Neural progenitor cell (in vitro differentiated cells): ENCODE data around the gene CHST10. TPM values are rescaled to one million over a fixed set of nuclear protein-coding genes. Genes with fewer than 3 reads are reported as not detected.

ENCODE experiments used
- DNase-seq: peaks from one replicate; pipeline ENCODE4 v3.0.0-alpha.2; 2016; ENCODE audit warnings: low spot score
- H2AFZ ChIP-seq: fragments of 200-600 bp; sonication (generic); replicated peaks from 2 replicates; pipeline ENCODE4 v1.6.1; 2016; ENCODE audit warnings: antibody characterized with exemption
- H3F3A ChIP-seq: fragments of 200-600 bp; sonication (generic); 2 replicates; pipeline ENCODE4 v1.6.1; 2016; ENCODE audit warnings: antibody characterized with exemption, low read depth
- H3K27ac ChIP-seq: fragments of 200-600 bp; sonication (generic); 2 replicates; pipeline ENCODE4 v1.5.1; 2016; ENCODE audit warnings: mild to moderate bottlenecking
- H3K27me3 ChIP-seq: fragments of 200-600 bp; sonication (generic); 2 replicates; pipeline ENCODE4 v1.6.1; 2016; ENCODE audit warnings: mild to moderate bottlenecking, moderate library complexity
- H3K36me3 ChIP-seq: fragments of 200-600 bp; sonication (generic); 2 replicates; pipeline ENCODE4 v1.5.1; 2016
- H3K4me1 ChIP-seq: fragments of 200-600 bp; sonication (generic); 2 replicates; pipeline ENCODE4 v1.6.1; 2016; ENCODE audit warnings: mixed run types
- H3K4me2 ChIP-seq: fragments of 200-600 bp; sonication (generic); 2 replicates; pipeline ENCODE4 v1.6.1; 2016
- H3K4me3 ChIP-seq: fragments of 200-600 bp; sonication (generic); 2 replicates; pipeline ENCODE4 v1.5.1; 2016
- H3K79me2 ChIP-seq: fragments of 200-600 bp; sonication (generic); 2 replicates; pipeline ENCODE4 v1.6.1; 2016; ENCODE audit warnings: low read depth
- H3K9ac ChIP-seq: fragments of 200-600 bp; sonication (generic); 2 replicates; pipeline ENCODE4 v1.6.1; 2016
- H3K9me3 ChIP-seq: fragments of 200-600 bp; sonication (generic); 2 replicates; pipeline ENCODE4 v1.5.1; 2016; ENCODE audit warnings: low read depth
- H4K20me1 ChIP-seq: fragments of 200-600 bp; sonication (generic); 2 replicates; pipeline ENCODE4 v1.6.1; 2016; ENCODE audit warnings: low read depth
- H3K27ac Mint-ChIP-seq: 3 replicates; pipeline ENCODE4 v1.8.0; 2021; ENCODE audit warnings: mixed read lengths
- H3K27me3 Mint-ChIP-seq: 2 replicates; pipeline ENCODE4 v1.8.0; 2022; ENCODE audit warnings: low read depth, mild to moderate bottlenecking, inconsistent platforms, moderate library complexity, mixed read lengths; ENCODE audit not compliant: insufficient read depth
- H3K36me3 Mint-ChIP-seq: 3 replicates; pipeline ENCODE4 v1.8.0; 2021; ENCODE audit warnings: mixed read lengths
- H3K4me1 Mint-ChIP-seq: 3 replicates; pipeline ENCODE4 v1.8.0; 2021; ENCODE audit warnings: mixed read lengths
- H3K4me3 Mint-ChIP-seq: 3 replicates; pipeline ENCODE4 v1.8.0; 2021; ENCODE audit warnings: mild to moderate bottlenecking, moderate library complexity, mixed read lengths
- H3K9me3 Mint-ChIP-seq: 3 replicates; pipeline ENCODE4 v1.8.0; 2020; ENCODE audit warnings: mixed read lengths
- CTCF ChIP-seq: fragments of 200-600 bp; sonication (generic); IDR thresholded peaks from 2 replicates; pipeline ENCODE4 v1.5.1; 2017; ENCODE audit warnings: antibody characterized with exemption, mild to moderate bottlenecking
- EZH2 ChIP-seq: fragments of 200-600 bp; sonication (generic); IDR thresholded peaks from 2 replicates; pipeline ENCODE4 v1.6.1; 2017; ENCODE audit warnings: antibody characterized with exemption, mild to moderate bottlenecking, moderate library complexity
- EZH2phosphoT487 ChIP-seq: fragments of 200-600 bp; sonication (generic); IDR thresholded peaks from 2 replicates; pipeline ENCODE4 v1.6.1; 2017; ENCODE audit warnings: antibody characterized with exemption
- total RNA-seq: library from RNA; depleted of rRNA; stranded (reverse); fragments of >200 nt; gene quantifications from 2 replicates; pipeline ENCODE4 v1.2.3, GENCODE V29; 2015; ENCODE audit warnings: low replicate concordance

The CHST10 gene
- total RNA-seq, 1 donor from 2014 or later: 28.1 TPM

GRCh38 chr2:100422320-100423055 lies 5.0 kb upstream of the CHST10 start:
- Mint-ChIP-seq H3K4me3 (no peak overlapping the region), H3K9me3 (no peaks in the 10 kb centered on the region), H3K4me1 (peaks cover 7% of the 10 kb centered on the region), H3K36me3 (no peaks in the 10 kb centered on the region), H3K27ac (no peak overlapping the region), H3K27me3 (peaks cover 7% of the 10 kb centered on the region)
- Histone ChIP-seq H3K9ac (no peak overlapping the region), H3K9me3 (no peaks in the 10 kb centered on the region), H3K36me3 (no peaks in the 10 kb centered on the region), H3K27me3 (no peaks in the 10 kb centered on the region), H3K4me2 (no peak overlapping the region), H4K20me1 (no peaks in the 10 kb centered on the region), H3K79me2 (no peaks in the 10 kb centered on the region), H2AFZ (no peak overlapping the region), H3K4me3 (no peak overlapping the region), H3F3A (peaks cover 7% of the 10 kb centered on the region), H3K4me1 (peaks cover 5% of the 10 kb centered on the region), H3K27ac (no peak overlapping the region)
- TF ChIP-seq EZH2 (no peak), EZH2phosphoT487 (no peak), CTCF (peak; percentile 62)
- peak; percentile 58 for DNase-seq

- Mint-ChIP-seq H3K4me3 (no peak overlapping the region), H3K9me3 (no peaks in the 10 kb centered on the region), H3K27ac (no peak overlapping the region), H3K36me3 (no peaks in the 10 kb centered on the region), H3K4me1 (peaks cover 26% of the 10 kb centered on the region), H3K27me3 (peaks cover 4% of the 10 kb centered on the region)
- H2AFZ ChIP-seq: no peak overlapping the region
- H4K20me1 ChIP-seq: peaks cover 13% of the 10 kb centered on the region
- no peak overlapping the region for H3K27ac ChIP-seq
- TF ChIP-seq EZH2 (no peak), EZH2phosphoT487 (no peak)
- DNase-seq: no peak
- no peak overlapping the region for H3K4me3 ChIP-seq
- peaks cover 20% of the 10 kb centered on the region for H3K79me2 ChIP-seq
- H3K9me3 ChIP-seq: no peaks in the 10 kb centered on the region
- peaks cover 21% of the 10 kb centered on the region for H3K4me1 ChIP-seq
- no peak overlapping the region for H3K4me2 ChIP-seq
- H3K9ac ChIP-seq: no peak overlapping the region
- no peaks in the 10 kb centered on the region for H3K27me3 ChIP-seq
- H3K36me3 ChIP-seq: no peaks in the 10 kb centered on the region
- H3F3A ChIP-seq: peaks cover 7% of the 10 kb centered on the region
Measured at GRCh38 chr2:100419915-100420314, 2.4 kb upstream of the CHST10 start.

GRCh38 chr2:100418406-100418962 lies 1.0 kb upstream of the CHST10 start:
- H3K4me1 Mint-ChIP-seq: peaks cover 39% of the 10 kb centered on the region
- H3K9me3 Mint-ChIP-seq: no peaks in the 10 kb centered on the region
- H3K9ac ChIP-seq: no peak overlapping the region
- peaks cover 33% of the 10 kb centered on the region for H3K4me1 ChIP-seq
- DNase-seq: no peak
- H3F3A ChIP-seq: peaks cover 14% of the 10 kb centered on the region
- H3K36me3 ChIP-seq: no peaks in the 10 kb centered on the region
- no peaks in the 10 kb centered on the region for H3K9me3 ChIP-seq
- H3K36me3 Mint-ChIP-seq: no peaks in the 10 kb centered on the region
- H4K20me1 ChIP-seq: peaks cover 20% of the 10 kb centered on the region
- no peak overlapping the region for H3K27ac Mint-ChIP-seq
- no peak overlapping the region for H2AFZ ChIP-seq
- H3K27me3 Mint-ChIP-seq: no peaks in the 10 kb centered on the region
- peaks cover 28% of the 10 kb centered on the region for H3K79me2 ChIP-seq
- TF ChIP-seq CTCF (no peak), EZH2phosphoT487 (no peak), EZH2 (no peak)
- no peaks in the 10 kb centered on the region for H3K27me3 ChIP-seq
- H3K4me3 ChIP-seq: no peak overlapping the region
- H3K4me3 Mint-ChIP-seq: peak overlapping the region; percentile 93
- peak overlapping the region; percentile 80 for H3K4me2 ChIP-seq
- H3K27ac ChIP-seq: no peak overlapping the region

GRCh38 chr2:100417711-100418124 lies 250 bp upstream of the CHST10 start:
- Histone ChIP-seq H3K36me3 (no peaks in the 10 kb centered on the region), H4K20me1 (peaks cover 28% of the 10 kb centered on the region), H3K27ac (peak overlapping the region; percentile 26), H3K4me1 (peaks cover 41% of the 10 kb centered on the region), H3K9ac (no peak overlapping the region), H2AFZ (peak overlapping the region; percentile 86), H3K79me2 (peaks cover 28% of the 10 kb centered on the region), H3K4me2 (peak overlapping the region; percentile 80), H3K9me3 (no peaks in the 10 kb centered on the region), H3F3A (peaks cover 22% of the 10 kb centered on the region), H3K27me3 (no peaks in the 10 kb centered on the region), H3K4me3 (peak overlapping the region; percentile 88)
- Mint-ChIP-seq H3K4me1 (peaks cover 47% of the 10 kb centered on the region), H3K4me3 (peak overlapping the region; percentile 93), H3K27me3 (no peaks in the 10 kb centered on the region), H3K36me3 (no peaks in the 10 kb centered on the region), H3K9me3 (no peaks in the 10 kb centered on the region), H3K27ac (peak overlapping the region; percentile 94)
- DNase-seq: no peak
- no peak for TF ChIP-seq EZH2phosphoT487
- TF ChIP-seq EZH2: no peak
- no peak for TF ChIP-seq CTCF
